DND-41 (cell line): ENCODE results near the gene USP8.

Experiments
- ATAC-seq: fragments of 200-7000 bp; cut with Tn5 transposase; 3 replicates; pipeline ENCODE4 v1.9.1; 2021; ENCODE audit warnings: low read depth; ENCODE audit not compliant: insufficient read depth
- DNase-seq: peaks from one replicate; pipeline ENCODE4 v3.0.0-alpha.2; 2020
- H2AFZ ChIP-seq: 2 replicates; pipeline ENCODE4 v1.6.0; 2012; ENCODE audit warnings: low read depth, low read length
- H3K27ac ChIP-seq: 2 replicates; pipeline ENCODE4 v1.5.1; 2012; ENCODE audit warnings: low read length, inconsistent platforms
- H3K27me3 ChIP-seq: fragments of 200-600 bp; sonication (generic); 2 replicates; pipeline ENCODE4 v1.6.0; 2012; ENCODE audit warnings: low read length, mild to moderate bottlenecking, inconsistent platforms; ENCODE audit not compliant: insufficient read depth, poor library complexity
- H3K36me3 ChIP-seq: 2 replicates; pipeline ENCODE4 v1.5.1; 2012; ENCODE audit warnings: low read length, inconsistent platforms; ENCODE audit not compliant: insufficient read depth
- H3K4me1 ChIP-seq: 2 replicates; pipeline ENCODE4 v1.5.1; 2012; ENCODE audit warnings: mild to moderate bottlenecking, low read length; ENCODE audit not compliant: insufficient read depth
- H3K4me2 ChIP-seq: 2 replicates; pipeline ENCODE4 v1.6.0; 2012; ENCODE audit warnings: mild to moderate bottlenecking, moderate library complexity, low read length, inconsistent platforms; ENCODE audit not compliant: insufficient read depth
- H3K4me3 ChIP-seq, 2 experiments: fragments of 200-600 bp in 1 of 2; shearing (Covaris generic) in 1 of 2; 2 replicates each; pipeline ENCODE4 v1.5.1; 2012 to 2016; ENCODE audit warnings: inconsistent platforms in 2 of 2, low read length in 2 of 2, mild to moderate bottlenecking in 2 of 2, low read depth in 1 of 2, moderate library complexity in 1 of 2
- H3K79me2 ChIP-seq: 2 replicates; pipeline ENCODE4 v1.6.0; 2012; ENCODE audit warnings: low read length, inconsistent platforms; ENCODE audit not compliant: insufficient read depth
- H3K9ac ChIP-seq: 2 replicates; pipeline ENCODE4 v1.6.0; 2012; ENCODE audit warnings: low read depth, mild to moderate bottlenecking, inconsistent platforms, low read length, moderate library complexity
- H3K9me3 ChIP-seq: 2 replicates; pipeline ENCODE4 v1.5.1; 2012; ENCODE audit warnings: low read length, moderate library complexity, mild to moderate bottlenecking, inconsistent platforms; ENCODE audit not compliant: insufficient read depth, severe bottlenecking
- H4K20me1 ChIP-seq: 2 replicates; pipeline ENCODE4 v1.6.0; 2012; ENCODE audit warnings: low read length; ENCODE audit not compliant: insufficient read depth
- EZH2 ChIP-seq: IDR thresholded peaks from 3 replicates; pipeline ENCODE4 v1.6.1; 2012; ENCODE audit warnings: borderline replicate concordance, low read depth, mild to moderate bottlenecking, moderate library complexity, low read length, inconsistent platforms; ENCODE audit not compliant: severe bottlenecking
- TF ChIP-seq, protein P1 (sequence below): IDR thresholded peaks from 2 replicates; pipeline ENCODE4 v1.5.1; 2012; ENCODE audit warnings: borderline replicate concordance, low read length, moderate library complexity, mild to moderate bottlenecking; ENCODE audit not compliant: poor library complexity, severe bottlenecking; ENCODE audit errors: extremely low read depth

Gene USP8

DNA sequence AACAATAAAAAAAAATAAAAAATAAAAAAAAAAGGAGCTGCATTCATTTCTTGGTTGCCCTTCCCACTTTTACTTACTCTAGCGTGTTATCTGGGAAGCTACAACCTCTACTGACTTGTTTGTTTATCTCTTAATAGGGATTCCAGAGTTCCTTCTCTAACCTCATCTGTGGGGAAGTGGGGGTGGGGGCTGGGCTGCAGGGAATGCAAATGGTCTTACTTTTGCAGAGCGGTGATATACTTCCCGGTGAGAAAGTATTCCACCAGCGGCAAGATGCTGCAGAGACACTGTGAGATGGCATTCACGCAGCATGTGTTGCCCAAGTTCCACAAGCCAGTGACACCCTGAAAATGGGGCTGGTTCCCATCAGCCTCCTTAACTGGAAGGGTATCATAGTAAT, 120.2 kb downstream of the USP8 start:
- no peak for ATAC-seq
- no peaks in the 10 kb centered on the region for H3K36me3 ChIP-seq
- H3K4me1 ChIP-seq = no peaks in the 10 kb centered on the region
- no peak overlapping the region for H3K4me3 ChIP-seq
- no peaks in the 10 kb centered on the region for H3K9me3 ChIP-seq
- no peaks in the 10 kb centered on the region for H3K27me3 ChIP-seq
- no peak for TF ChIP-seq EZH2
- TF ChIP-seq, protein P1, sequence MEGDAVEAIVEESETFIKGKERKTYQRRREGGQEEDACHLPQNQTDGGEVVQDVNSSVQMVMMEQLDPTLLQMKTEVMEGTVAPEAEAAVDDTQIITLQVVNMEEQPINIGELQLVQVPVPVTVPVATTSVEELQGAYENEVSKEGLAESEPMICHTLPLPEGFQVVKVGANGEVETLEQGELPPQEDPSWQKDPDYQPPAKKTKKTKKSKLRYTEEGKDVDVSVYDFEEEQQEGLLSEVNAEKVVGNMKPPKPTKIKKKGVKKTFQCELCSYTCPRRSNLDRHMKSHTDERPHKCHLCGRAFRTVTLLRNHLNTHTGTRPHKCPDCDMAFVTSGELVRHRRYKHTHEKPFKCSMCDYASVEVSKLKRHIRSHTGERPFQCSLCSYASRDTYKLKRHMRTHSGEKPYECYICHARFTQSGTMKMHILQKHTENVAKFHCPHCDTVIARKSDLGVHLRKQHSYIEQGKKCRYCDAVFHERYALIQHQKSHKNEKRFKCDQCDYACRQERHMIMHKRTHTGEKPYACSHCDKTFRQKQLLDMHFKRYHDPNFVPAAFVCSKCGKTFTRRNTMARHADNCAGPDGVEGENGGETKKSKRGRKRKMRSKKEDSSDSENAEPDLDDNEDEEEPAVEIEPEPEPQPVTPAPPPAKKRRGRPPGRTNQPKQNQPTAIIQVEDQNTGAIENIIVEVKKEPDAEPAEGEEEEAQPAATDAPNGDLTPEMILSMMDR = no peak
- no peak overlapping the region for H2AFZ ChIP-seq
- no peak for DNase-seq
- no peak overlapping the region for H3K27ac ChIP-seq
- H3K4me2 ChIP-seq = no peak overlapping the region
- no peaks in the 10 kb centered on the region for H4K20me1 ChIP-seq
- no peaks in the 10 kb centered on the region for H3K79me2 ChIP-seq
- H3K9ac ChIP-seq = no peak overlapping the region

DNA sequence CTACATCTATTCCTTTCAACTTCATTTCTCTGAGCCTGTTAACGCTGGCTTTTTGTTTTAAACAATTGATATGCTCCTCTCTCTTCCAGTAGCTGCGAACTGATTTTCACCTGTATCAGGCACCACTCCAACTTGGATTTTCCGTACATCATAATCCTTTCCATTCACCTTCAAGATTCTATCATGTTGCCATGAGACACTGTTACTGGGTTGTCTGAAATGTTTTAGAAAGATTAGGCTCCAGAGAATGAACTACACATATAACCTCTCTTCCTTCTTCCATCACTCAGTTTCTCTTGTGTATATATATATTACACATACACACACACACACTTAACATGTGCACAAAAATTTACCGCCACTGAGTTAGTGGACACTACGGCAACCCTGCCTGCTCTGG, 122.4 kb downstream of the USP8 start, which contains the start of gene USP50:
Gene USP50 (minus strand): TSS at position 101 of the 400 bp plus-strand sequence. CDS start 141 bp downstream, outside the sequence.
- no peak within 1 kb of the TSS for H3K27ac ChIP-seq
- H3K36me3 ChIP-seq = no peaks in the 10 kb centered on the region
- no peak within 1 kb of the TSS for H3K4me2 ChIP-seq
- H3K4me1 ChIP-seq = no peaks in the 10 kb centered on the region
- H3K27me3 ChIP-seq = no peaks in the 10 kb centered on the region
- DNase-seq (no peak), ATAC-seq (no peak)
- no peak within 1 kb of the TSS for H2AFZ ChIP-seq
- no peak within 1 kb of the TSS for H3K4me3 ChIP-seq
- H3K9me3 ChIP-seq = no peaks in the 10 kb centered on the region
- no peaks in the 10 kb centered on the region for H3K79me2 ChIP-seq
- no peaks in the 10 kb centered on the region for H4K20me1 ChIP-seq
- TF ChIP-seq EZH2 = no peak
- TF ChIP-seq, protein P1 = no peak
- H3K9ac ChIP-seq = no peak within 1 kb of the TSS

DNA sequence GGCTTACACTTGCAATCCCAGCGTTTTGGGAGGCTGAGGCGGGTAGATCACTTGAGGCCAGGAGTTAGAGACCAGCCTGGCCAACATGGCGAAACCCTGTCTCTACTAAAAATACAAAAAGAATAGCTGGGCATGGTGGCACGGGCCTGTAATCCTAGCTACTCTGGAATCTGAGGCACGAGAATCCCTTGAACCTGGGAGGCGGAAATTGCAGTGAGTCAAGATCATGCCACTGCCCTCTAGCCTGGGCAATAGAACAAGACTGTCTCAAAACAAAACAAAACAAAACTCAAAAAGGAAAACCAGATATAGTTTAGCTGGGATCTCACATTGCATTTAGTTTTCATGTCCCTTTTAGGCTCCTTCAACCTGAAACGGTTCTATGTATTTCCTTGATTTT, 125.1 kb downstream of the USP8 start:
- Histone ChIP-seq H3K79me2 (no peaks in the 10 kb centered on the region), H3K4me1 (no peaks in the 10 kb centered on the region), H3K9me3 (no peaks in the 10 kb centered on the region), H3K27ac (no peak overlapping the region), H3K4me2 (no peak overlapping the region), H4K20me1 (no peaks in the 10 kb centered on the region), H3K36me3 (no peaks in the 10 kb centered on the region), H3K27me3 (no peaks in the 10 kb centered on the region), H3K4me3 (no peak overlapping the region), H2AFZ (no peak overlapping the region), H3K9ac (no peak overlapping the region)
- DNase-seq = no peak
- ATAC-seq = no peak
- TF ChIP-seq, protein P1 = no peak
- no peak for TF ChIP-seq EZH2

DNA sequence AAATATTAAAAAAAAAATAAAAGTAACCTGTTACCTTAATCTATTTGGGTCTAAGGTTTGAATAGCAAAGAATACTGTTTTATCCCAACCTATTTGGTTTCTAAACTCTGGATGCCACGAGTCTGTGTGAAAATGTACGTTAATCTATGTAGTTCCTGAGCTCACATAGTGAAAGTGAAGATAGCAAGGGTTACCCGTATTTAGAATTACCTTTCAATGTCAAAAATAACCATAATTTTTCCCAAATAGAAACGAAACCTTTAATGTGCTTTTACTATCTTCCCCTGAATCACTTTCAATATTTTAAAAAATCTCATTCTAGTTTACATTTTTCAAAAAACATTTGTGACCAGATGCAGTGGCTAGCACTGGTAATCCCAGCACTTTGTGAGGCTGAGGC, 128.0 kb downstream of the USP8 start:
- no peaks in the 10 kb centered on the region for H3K36me3 ChIP-seq
- ATAC-seq (no peak), DNase-seq (no peak)
- H3K27ac ChIP-seq = no peak overlapping the region
- H3K4me3 ChIP-seq = no peak overlapping the region
- no peaks in the 10 kb centered on the region for H4K20me1 ChIP-seq
- TF ChIP-seq, protein P1 = no peak
- no peak for TF ChIP-seq EZH2
- H3K79me2 ChIP-seq = no peaks in the 10 kb centered on the region
- H3K4me2 ChIP-seq = no peak overlapping the region
- no peak overlapping the region for H3K9ac ChIP-seq
- no peak overlapping the region for H2AFZ ChIP-seq
- no peaks in the 10 kb centered on the region for H3K9me3 ChIP-seq
- no peaks in the 10 kb centered on the region for H3K4me1 ChIP-seq
- H3K27me3 ChIP-seq = no peaks in the 10 kb centered on the region
